ENCODE data around the gene ITFG1. TPM values are rescaled to one million over a fixed set of nuclear protein-coding genes. Genes with fewer than 3 reads are reported as not detected.
"Not testable (repeated sequence)": the region's sequence is repeated elsewhere in the genome, so short reads cannot be mapped to it uniquely, and the experiment has no call there.

Gene ITFG1
- total RNA-seq, 1 donor, result 79.0 TPM

- H3K4me3 ChIP-seq (ENCODE audit: low read depth, low read length), result no peak overlapping the region
- TF ChIP-seq CTCF (IDR thresholded peaks at IDR 0.05; ENCODE audit: insufficient read depth, low read depth, low read length), result no peak
- DNase-seq (ENCODE audit: low read depth), result peak; percentile 14
Measured at GRCh38 chr16:47449788-47450187, 11.1 kb downstream of the ITFG1 start.

GRCh38 chr16:47448830-47449575 lies 11.9 kb downstream of the ITFG1 start:
- no peak overlapping the region for H3K4me3 ChIP-seq (ENCODE audit: low read depth, low read length)
- no peak for DNase-seq (ENCODE audit: low read depth)
- TF ChIP-seq CTCF (IDR thresholded peaks at IDR 0.05; ENCODE audit: insufficient read depth, low read depth, low read length), result no peak

GRCh38 chr16:47446431-47446830 lies 14.4 kb downstream of the ITFG1 start:
- no peak for TF ChIP-seq CTCF (IDR thresholded peaks at IDR 0.05; ENCODE audit: insufficient read depth, low read depth, low read length)
- DNase-seq (ENCODE audit: low read depth), result no peak
- no peak overlapping the region for H3K4me3 ChIP-seq (ENCODE audit: low read depth, low read length)

- H3K4me3 ChIP-seq (ENCODE audit: low read depth, low read length); DNase-seq (ENCODE audit: low read depth): not testable (repeated sequence)
Measured at GRCh38 chr16:47442884-47443283, 18.0 kb downstream of the ITFG1 start.

- not testable (repeated sequence) for H3K4me3 ChIP-seq (ENCODE audit: low read depth, low read length); DNase-seq (ENCODE audit: low read depth)
Measured at GRCh38 chr16:47440066-47440465, 20.8 kb downstream of the ITFG1 start.

GRCh38 chr16:47434274-47434673 lies 26.6 kb downstream of the ITFG1 start:
- H3K4me3 ChIP-seq (ENCODE audit: low read depth, low read length); DNase-seq (ENCODE audit: low read depth): not testable (repeated sequence)

GRCh38 chr16:47431960-47432359 lies 28.9 kb downstream of the ITFG1 start:
- no peak for TF ChIP-seq CTCF (IDR thresholded peaks at IDR 0.05; ENCODE audit: insufficient read depth, low read depth, low read length)
- no peak overlapping the region for H3K4me3 ChIP-seq (ENCODE audit: low read depth, low read length)
- no peak for DNase-seq (ENCODE audit: low read depth)

GRCh38 chr16:47426806-47427205 lies 34.1 kb downstream of the ITFG1 start:
- no peak for TF ChIP-seq CTCF (IDR thresholded peaks at IDR 0.05; ENCODE audit: insufficient read depth, low read depth, low read length)
- no peak overlapping the region for H3K4me3 ChIP-seq (ENCODE audit: low read depth, low read length)
- no peak for DNase-seq (ENCODE audit: low read depth)
